Cardiac fibroblast (primary cell): Measurements from ENCODE around the gene CHI3L2.

ENCODE experiments used
- DNase-seq, 2 donors: peaks; one replicate each; pipeline versions ENCODE4 v3.0.0 to v3.0.0-alpha.2; 2010; ENCODE audit warnings: low read depth in 2 of 2
- H3K4me3 ChIP-seq, 2 donors: replicated peaks in 1 of 2; 1 replicate in 1 of 2; 2 replicates in 1 of 2; pipeline ENCODE4 v1.5.1; 2011; ENCODE audit warnings: low read depth in 2 of 2, low read length in 2 of 2, mild to moderate bottlenecking in 2 of 2, moderate library complexity in 1 of 2
- TF ChIP-seq, protein P1 (sequence below): IDR thresholded peaks from one replicate; pipeline ENCODE4 v1.5.1; 2011; ENCODE audit warnings: low read depth, mild to moderate bottlenecking, low read length, inconsistent platforms

The CHI3L2 gene

DNA sequence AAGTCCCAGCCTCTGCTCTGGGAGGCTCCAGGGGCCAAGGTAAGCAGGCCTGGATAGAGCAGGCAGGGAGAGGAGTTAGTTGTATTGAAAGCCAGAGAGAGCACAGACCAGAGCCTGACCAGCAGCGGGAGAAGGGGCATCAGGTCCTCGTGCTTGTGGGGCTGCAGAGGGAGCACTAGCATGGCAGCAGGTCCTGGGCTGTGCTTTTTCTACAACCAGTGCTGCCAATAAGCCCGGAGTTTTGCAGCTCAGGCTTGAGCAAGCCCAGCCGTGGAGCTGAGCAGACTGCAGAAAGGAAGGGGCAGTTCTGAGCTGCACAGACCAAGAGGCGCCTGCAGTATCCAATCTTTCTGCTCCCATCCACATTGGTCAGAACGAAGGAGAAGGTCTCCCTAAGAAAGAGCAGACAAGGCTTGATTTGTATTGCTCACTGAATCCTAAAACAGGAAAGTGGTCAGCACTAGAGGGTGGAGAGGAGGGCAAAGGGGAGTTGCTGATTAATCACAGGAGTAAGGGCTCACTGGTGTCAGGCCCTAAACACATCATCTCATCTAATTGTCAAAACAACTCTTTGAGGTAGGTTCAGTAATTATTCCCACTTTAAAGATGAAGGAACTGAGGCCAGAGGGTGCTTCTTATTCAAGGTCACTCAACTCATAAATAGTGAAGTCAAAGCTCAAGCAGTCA is 29.8 kb upstream of the CHI3L2 start:
- TF ChIP-seq, protein P1, sequence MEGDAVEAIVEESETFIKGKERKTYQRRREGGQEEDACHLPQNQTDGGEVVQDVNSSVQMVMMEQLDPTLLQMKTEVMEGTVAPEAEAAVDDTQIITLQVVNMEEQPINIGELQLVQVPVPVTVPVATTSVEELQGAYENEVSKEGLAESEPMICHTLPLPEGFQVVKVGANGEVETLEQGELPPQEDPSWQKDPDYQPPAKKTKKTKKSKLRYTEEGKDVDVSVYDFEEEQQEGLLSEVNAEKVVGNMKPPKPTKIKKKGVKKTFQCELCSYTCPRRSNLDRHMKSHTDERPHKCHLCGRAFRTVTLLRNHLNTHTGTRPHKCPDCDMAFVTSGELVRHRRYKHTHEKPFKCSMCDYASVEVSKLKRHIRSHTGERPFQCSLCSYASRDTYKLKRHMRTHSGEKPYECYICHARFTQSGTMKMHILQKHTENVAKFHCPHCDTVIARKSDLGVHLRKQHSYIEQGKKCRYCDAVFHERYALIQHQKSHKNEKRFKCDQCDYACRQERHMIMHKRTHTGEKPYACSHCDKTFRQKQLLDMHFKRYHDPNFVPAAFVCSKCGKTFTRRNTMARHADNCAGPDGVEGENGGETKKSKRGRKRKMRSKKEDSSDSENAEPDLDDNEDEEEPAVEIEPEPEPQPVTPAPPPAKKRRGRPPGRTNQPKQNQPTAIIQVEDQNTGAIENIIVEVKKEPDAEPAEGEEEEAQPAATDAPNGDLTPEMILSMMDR: peak; percentile 31
- H3K4me3 ChIP-seq: no peak overlapping the region
- DNase-seq: peak; percentile 17 to 54

DNA sequence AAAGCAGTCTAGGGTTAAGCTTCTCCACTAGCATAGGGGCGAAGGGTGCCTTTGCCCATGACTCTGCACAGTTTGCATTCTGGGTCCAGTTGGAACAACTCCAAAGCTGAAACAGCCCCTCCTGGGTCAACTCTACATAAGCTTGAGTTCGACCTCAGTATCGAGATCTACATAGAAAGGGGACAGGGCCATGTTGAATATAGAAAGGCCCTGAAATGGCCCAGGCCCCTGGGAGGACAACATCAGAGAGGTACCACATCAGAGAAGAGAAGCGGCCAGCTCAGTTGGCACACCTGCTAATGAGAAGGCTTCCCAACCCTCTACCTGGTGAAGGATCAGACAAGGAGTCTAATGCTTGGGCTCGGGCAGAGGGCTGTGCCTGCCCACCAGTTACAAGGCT is 28.7 kb upstream of the CHI3L2 start:
- TF ChIP-seq, protein P1: no peak
- H3K4me3 ChIP-seq: no peak overlapping the region
- no peak for DNase-seq

DNA sequence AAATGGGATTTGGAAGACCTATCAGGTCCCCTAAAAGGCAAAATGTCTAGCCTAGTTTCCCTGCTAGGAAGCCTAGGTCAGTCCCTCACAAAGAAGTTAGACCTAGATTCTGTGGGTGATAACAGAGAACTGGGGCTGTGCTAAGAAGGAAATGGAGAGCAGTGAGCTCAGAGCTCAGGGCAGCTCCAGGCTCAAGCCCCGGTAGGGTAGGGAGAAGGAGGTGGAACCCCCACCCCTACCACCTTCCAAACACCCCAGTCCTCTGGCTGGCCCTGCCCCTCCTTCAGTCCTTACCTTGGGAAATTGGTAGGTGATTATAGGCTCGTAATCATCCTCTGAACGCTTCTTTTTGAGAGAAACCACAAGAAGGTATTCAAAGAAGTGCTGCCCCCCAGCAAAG is 28.2 kb upstream of the CHI3L2 start:
- no peak overlapping the region for H3K4me3 ChIP-seq
- TF ChIP-seq, protein P1: no peak
- no peak for DNase-seq

DNA sequence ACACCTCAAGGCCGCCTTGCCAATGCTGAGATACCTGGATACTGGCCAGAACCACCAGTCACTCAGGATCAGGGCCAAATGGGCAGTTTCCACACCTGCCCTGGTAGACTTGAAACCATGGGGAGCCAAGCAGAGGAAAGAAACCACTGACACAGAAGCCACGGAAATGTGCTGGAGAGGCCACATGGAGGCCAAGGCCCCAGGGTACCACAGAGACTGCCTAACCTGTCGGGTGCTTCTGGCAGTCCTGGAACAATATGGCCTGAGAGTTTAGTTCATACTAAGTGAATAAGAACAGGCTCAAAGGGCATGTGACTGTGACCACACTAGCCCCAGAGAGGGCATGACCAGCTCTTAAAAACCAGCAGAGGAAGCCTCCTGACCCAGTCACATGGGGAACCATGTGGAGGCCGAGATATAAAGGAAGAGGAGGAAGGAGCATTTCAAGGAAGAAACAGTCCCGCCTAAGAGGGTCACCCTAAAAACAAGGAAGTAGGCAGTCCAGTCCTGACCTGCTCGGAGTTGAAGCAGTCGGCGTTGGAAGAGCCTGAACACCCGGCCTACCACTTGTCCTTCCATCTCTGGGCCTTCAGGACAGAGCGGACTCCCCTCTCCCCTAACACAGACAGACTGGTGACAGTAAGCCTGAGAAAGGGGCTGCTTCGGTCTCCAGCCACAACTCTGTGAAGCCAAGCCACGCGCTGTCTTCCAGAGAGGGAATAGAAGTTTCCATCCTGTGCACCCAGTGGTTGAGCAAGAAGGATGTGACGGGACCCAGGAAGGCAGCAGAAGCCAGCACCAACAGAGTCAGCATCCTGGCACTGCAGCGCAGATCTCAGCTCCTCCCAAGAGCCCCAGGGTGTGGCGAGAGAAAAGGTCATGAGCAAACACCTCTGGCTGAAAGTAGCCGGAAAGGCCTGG is 27.4 kb upstream of the CHI3L2 start, which contains the start of gene DENND2D:
Gene DENND2D (minus strand): TSS at position 766 of the 921 bp plus-strand sequence. CDS start 187 bp downstream, at position 579.
- H3K4me3 ChIP-seq: no peak within 1 kb of the TSS
- DNase-seq: no peak
- TF ChIP-seq, protein P1: no peak

DNA sequence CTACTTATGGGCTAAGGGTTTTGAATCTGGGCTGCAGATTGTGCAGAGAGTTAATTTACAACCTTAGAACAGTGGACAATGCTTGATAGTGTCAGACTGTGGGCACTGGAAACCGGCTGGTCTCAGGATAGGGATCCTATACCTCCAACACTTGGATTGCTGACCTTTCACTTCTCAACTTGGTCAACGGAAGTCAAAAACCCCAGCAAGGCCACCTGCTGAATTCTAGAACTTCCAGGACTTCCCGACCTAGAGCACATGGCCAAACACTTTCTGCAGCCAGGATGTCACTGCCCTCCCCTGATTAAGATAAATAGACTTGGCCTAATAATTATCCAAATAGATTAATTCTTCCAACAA is 26.7 kb upstream of the CHI3L2 start:
- no peak for DNase-seq
- no peak overlapping the region for H3K4me3 ChIP-seq
- TF ChIP-seq, protein P1: no peak

DNA sequence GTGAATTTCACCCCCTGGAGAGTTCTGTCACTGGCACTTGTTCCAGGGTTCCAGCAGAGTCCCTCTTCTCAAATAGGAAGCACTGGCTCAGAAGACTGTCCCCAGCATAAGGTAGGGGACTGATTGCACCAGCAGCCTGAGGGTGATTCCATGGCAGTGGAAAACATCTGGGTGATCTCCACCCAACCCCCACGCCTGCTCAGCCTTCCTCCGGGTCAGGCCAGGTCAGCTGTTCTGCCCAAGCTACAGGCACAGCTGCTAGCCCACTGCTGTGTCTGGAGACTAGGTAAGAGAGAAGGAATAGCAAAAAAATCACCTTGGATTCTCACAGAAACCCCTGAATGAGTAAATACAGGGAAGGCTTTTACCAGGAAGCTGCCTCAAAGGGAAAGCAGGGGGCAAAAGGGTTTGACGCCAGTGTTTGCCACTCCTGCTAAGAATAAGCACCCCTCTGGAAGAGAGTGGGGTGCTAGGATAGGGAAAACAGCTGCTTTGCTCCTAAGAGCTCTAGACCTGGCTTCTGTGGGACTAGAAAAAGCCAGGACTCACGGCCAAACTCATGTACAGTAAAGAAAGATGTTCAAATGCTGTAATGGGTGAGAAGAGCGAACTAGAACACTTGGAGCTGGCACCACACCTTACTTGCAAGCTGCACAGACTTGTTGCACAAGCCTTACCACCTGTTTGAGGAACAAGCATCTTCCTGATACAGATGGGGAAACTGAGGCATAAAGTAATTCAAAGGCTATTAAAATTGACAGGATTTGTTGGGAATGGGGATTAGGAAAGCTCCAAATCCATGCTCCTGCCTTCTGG is 26.0 kb upstream of the CHI3L2 start:
- TF ChIP-seq, protein P1: no peak
- no peak overlapping the region for H3K4me3 ChIP-seq
- no peak for DNase-seq
